ENCODE measurements around the gene CCDC110. TPM values are rescaled to one million over a fixed set of nuclear protein-coding genes. Genes with fewer than 3 reads are reported as not detected.

CCDC110 gene
- total and polyA plus RNA-seq, 12 donors, result 0.12 to 2.5 (median 1.6) TPM

GRCh38 chr4:185399466-185399865, 72.1 kb downstream of the CCDC110 start:
- Histone ChIP-seq H3K9me3 (no peaks in the 10 kb centered on the region), H3K27me3 (no peaks in the 10 kb centered on the region), H3K4me1 (peaks cover 7 to 45% (median 39%) of the 10 kb centered on the region in 9 donors), H3K27ac (peak overlapping the region in 2 of 10 donors; percentile 12 to 22), H3K36me3 (peaks cover 0 to 61% (median 15%) of the 10 kb centered on the region in 9 donors), H3K4me3 (no peak overlapping the region)
- no peak for DNase-seq
- 56 to 64% methylated on average over 8 of the region's 8 CpGs for WGBS, 2 donors
- no peak for TF ChIP-seq CTCF (IDR thresholded peaks at IDR 0.05)
- intact Hi-C loops (cut with DNase I), result loop anchor here in 8 of 10 donors (2.0 to 10.0 kb wide), 8 partner anchors 25 to 205 kb away; partner anchors contain the start of genes CFAP97 (in 3 of the 8), CCDC110 (in 1 of the 8), SNX25 (in 1 of the 8) and UFSP2 (in 1 of the 8)
- no peak for ATAC-seq

GRCh38 chr4:185398618-185399017, 72.9 kb downstream of the CCDC110 start:
- WGBS, 2 donors, result 28 to 37% methylated on average over 2 of the region's 2 CpGs
- intact Hi-C loops (cut with DNase I), result loop anchor here in 8 of 10 donors (2.0 to 10.0 kb wide), 8 partner anchors 26 to 206 kb away; partner anchors contain the start of genes CFAP97 (in 3 of the 8), CCDC110 (in 1 of the 8), SNX25 (in 1 of the 8) and UFSP2 (in 1 of the 8)
- Histone ChIP-seq H3K4me1 (peaks cover 7 to 47% (median 43%) of the 10 kb centered on the region in 9 donors), H3K27me3 (no peaks in the 10 kb centered on the region), H3K4me3 (no peak overlapping the region), H3K27ac (peak overlapping the region in 4 of 10 donors; percentile 2 to 100 (median 10)), H3K9me3 (no peaks in the 10 kb centered on the region), H3K36me3 (peaks cover 0 to 54% (median 11%) of the 10 kb centered on the region in 9 donors)
- TF ChIP-seq CTCF (IDR thresholded peaks at IDR 0.05), result no peak
- DNase-seq (no peak), ATAC-seq (no peak)

GRCh38 chr4:185396724-185397385, 74.7 kb downstream of the CCDC110 start, which contains the start of gene ANKRD37:
Gene ANKRD37 (plus strand): TSS chr4:185396841. CDS start chr4:185396924, 83 bp downstream.
- ATAC-seq (peak in 7 of 8 donors; percentile 1 to 56 (median 32)), DNase-seq (peak; percentile 23 to 46)
- Histone ChIP-seq H3K27me3 (no peaks in the 10 kb centered on the region), H3K9me3 (no peaks in the 10 kb centered on the region), H3K36me3 (peaks cover 0 to 36% (median 7%) of the 10 kb centered on the region in 9 donors), H3K4me1 (peaks cover 7 to 47% (median 43%) of the 10 kb centered on the region in 9 donors), H3K27ac (peak within 1 kb of the TSS; percentile 98 to 100 (median 99)), H3K4me3 (peak within 1 kb of the TSS; percentile 58 to 83 (median 73))
- intact Hi-C loops (cut with DNase I), result loop anchor here in 8 of 10 donors (2.0 to 10.0 kb wide), 8 partner anchors 28 to 208 kb away; partner anchors contain the start of genes CFAP97 (in 3 of the 8), CCDC110 (in 1 of the 8), SNX25 (in 1 of the 8) and UFSP2 (in 1 of the 8)
- peak in 1 of 9 donors; percentile 11 for TF ChIP-seq CTCF (IDR thresholded peaks at IDR 0.05)
- WGBS, 2 donors, result 2 to 5% methylated on average over 38 of the region's 38 CpGs

GRCh38 chr4:185395956-185396723, 75.4 kb downstream of the CCDC110 start:
- intact Hi-C loops (cut with DNase I), result loop anchor here in 8 of 10 donors (2.0 to 10.0 kb wide), 8 partner anchors 29 to 209 kb away; partner anchors contain the start of genes CFAP97 (in 3 of the 8), CCDC110 (in 1 of the 8), SNX25 (in 1 of the 8) and UFSP2 (in 1 of the 8)
- Histone ChIP-seq H3K27ac (peak overlapping the region; percentile 98 to 100 (median 99)), H3K4me3 (peak overlapping the region; percentile 58 to 83 (median 73)), H3K27me3 (no peaks in the 10 kb centered on the region), H3K9me3 (no peaks in the 10 kb centered on the region), H3K36me3 (peaks cover 0 to 29% (median 6%) of the 10 kb centered on the region in 9 donors), H3K4me1 (peaks cover 7 to 47% (median 43%) of the 10 kb centered on the region in 9 donors)
- TF ChIP-seq CTCF (IDR thresholded peaks at IDR 0.05), result no peak
- ATAC-seq (peak; percentile 96 to 99 (median 97)), DNase-seq (peak; percentile 96 to 98)
- 0 to 1% methylated on average over 98 of the region's 98 CpGs for WGBS, 2 donors

All from heart right ventricle (tissue), 16 donors.